GM18502 (cell line): ENCODE measurements around the gene STARD10.

Experiments
- ATAC-seq: cut with Tn5 transposase; IDR thresholded peaks from one replicate; pipeline ENCODE4 v1.9.1; 2021; ENCODE audit warnings: mild to moderate bottlenecking; ENCODE audit not compliant: unreplicated experiment, poor library complexity

Gene STARD10

DNA sequence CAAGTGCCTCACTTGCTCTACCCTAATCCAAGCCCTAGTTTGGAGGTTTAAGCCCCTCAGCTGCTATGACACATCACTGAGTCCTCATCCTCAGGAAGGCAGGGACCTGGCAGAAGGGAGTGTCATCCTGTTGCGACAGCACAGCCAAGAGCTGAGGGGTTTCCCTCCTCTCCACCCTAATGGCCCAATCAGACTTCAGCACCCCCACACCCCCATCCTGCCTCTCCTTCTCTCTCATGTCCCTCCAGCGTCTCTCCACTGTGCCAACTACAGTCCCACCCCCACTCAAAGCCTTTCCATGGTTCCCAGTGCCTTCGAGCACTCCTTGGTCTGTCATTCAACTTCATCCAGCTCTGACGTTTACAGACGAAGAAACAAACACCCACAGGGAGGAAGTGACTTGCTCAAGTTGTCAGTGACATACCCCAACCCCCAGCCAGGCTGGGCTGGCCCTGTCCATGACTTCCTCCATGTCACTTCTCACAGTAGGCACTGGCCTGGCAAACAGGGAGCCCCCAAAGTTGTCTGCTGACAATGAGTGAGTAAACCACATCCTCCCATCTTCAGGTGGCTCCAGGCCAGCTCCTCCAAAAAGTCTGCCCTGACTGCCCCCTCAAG, 57.3 kb downstream of the STARD10 start:
- no peak for ATAC-seq

DNA sequence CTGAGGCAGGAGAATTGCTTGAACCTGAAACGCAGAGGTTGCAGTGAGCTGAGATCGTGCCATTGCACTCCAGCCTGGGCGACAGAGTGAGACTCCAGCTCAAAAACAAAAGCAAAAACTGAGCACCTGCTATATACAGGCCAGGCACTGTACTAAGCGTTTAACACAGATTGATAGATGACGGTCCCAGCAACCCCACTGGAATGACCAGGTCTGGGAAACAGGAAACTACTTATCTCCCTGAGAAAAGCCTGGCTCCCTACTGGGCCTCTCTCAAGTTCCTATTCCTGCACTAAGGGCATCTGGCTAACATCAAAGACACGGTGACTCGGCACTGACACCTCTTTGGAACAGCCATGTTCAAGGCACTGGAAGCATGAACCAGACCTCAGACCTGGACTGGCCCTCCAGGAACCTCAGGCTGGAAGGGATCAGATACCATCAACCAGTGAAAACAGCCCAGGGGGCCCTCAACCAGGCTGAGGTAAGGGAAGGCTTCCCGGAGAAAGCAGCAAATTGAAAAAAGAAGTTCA, 58.3 kb downstream of the STARD10 start:
- no peak for ATAC-seq

GRCh38 chr11:72732329-72732728, 61.5 kb downstream of the STARD10 start:
- no peak for ATAC-seq

GRCh38 chr11:72730737-72731136, 63.1 kb downstream of the STARD10 start:
- ATAC-seq = no peak

DNA sequence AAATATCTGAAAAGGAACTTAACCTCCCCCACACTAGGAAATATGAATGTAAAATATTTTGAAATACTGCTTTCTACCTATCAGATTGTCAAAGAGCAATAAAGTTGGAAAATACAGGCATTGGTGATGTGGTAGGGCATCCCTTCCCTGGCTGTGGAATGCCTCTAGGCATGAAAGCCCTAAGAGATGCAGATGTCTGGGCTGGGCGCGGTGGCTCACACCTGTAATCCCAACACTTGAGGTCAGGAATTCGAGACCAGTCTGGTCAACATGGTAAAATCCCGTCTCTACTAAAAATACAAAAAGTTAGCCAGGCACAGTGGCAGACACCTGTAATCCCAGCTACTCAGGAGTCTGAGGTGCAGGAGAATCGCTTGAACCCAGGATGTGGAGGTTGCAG, 63.6 kb downstream of the STARD10 start:
- no peak for ATAC-seq

DNA sequence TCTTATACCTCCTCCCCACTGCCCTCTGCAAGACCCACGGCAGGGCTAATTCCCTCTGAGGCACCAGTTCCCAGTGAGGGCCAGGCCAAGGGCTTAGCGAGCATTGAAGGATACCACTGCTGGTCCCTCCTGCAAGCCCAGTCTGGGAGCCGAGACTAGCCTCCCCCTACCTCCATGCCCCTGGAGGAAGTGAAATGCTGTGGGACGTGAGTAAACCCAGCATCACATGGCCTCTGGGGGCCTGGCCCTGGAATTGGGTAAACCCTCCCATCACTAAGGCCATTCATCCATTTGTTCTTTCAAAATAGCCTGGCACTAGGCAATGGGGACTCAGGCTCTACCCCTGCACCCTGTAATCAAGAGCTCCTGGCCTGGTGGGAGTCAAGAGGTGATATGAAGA, 66.3 kb downstream of the STARD10 start:
- no peak for ATAC-seq

GRCh38 chr11:72726266-72727220, 67.3 kb downstream of the STARD10 start:
- ATAC-seq = no peak

- ATAC-seq = no peak
Measured at GRCh38 chr11:72725724-72726028, 68.2 kb downstream of the STARD10 start.

- ATAC-seq = no peak
Measured at GRCh38 chr11:72724851-72725723, 68.8 kb downstream of the STARD10 start.

DNA sequence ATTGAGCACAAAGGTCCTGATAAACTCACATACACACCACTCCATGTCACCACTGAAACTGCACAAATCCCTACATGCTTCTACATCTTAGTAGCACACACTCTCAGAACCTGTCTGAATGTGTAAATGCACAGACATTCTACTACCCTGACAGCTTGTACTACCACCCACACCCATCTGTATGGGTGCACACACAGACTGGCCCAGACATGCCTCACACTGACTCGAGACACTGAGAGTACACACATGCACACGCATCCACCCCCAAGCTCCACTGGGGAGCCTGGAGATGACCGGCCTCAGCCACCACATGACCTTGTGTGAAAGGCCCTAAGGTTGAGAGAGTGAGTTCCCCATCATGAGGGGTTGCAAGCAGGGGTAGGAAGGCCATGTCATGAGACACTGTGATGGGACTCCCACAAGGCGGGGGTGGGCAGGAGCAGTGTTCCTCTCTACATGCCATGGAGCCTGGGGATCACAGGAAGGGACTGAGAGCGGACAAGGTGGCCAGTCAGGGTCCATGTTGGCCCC, 69.8 kb downstream of the STARD10 start:
- no peak for ATAC-seq

- ATAC-seq = no peak
Measured at GRCh38 chr11:72723508-72723907, 70.3 kb downstream of the STARD10 start.

GRCh38 chr11:72722050-72722748, 71.6 kb downstream of the STARD10 start:
- peak; percentile 83 for ATAC-seq

DNA sequence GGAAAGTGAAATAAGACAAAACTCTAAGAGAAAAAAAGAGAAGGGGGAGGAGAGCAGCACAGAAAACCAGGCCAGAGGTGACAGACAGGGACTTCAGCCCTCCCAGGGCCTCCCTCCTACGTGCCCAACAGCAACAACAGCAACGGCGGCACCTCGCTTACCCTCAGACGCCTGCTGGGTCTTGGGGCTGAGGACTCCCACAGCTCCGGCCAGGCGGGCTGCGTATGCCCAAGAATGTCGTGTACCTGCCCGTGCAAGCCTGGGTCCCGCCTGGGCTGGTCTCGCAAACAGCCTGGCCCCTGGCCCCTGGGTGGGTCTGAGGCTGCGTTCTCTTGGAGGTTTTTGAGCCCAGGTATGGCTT, 72.2 kb downstream of the STARD10 start:
- ATAC-seq = no peak

- ATAC-seq = no peak
Measured at GRCh38 chr11:72721276-72721675, 72.6 kb downstream of the STARD10 start.

DNA sequence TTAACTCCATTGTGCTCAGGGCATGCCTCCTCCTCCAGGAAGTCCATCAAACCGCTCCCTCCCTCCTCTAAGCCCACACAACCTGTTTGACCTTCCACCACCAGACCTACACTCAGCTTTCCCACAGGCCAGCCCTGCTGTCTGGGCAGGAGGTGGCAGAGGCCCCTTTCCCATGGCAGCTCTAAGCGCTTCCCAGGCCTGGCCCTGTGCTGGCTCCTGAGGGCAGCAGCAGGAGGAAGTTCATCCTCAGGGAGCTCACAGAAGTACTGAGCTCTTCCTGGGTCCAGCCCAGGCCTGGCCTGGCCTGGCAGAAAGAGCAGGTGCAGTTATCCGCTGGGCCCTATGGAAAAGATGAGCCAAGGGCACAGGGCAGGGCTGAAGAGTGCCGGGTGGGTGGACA, 73.1 kb downstream of the STARD10 start:
- ATAC-seq = no peak

DNA sequence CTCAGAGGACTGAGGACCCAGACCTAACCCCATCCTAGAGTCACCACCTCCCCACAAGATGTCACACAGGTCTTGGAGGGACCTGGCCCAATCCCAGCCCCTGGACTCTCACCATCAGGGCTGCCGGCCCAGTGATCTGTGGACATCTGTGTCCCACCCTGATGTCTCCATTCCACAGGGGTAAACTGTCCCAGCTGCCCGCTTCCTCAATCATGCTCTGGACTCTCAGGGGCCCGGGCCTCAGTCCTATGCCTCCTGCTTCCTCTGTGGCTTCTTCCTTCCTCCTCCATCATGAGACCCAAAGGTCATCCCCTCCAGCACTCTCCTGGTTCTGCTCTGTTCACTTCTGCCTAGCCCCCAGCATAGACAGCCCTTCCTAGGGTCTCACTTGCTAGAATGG, 73.8 kb downstream of the STARD10 start:
- no peak for ATAC-seq

DNA sequence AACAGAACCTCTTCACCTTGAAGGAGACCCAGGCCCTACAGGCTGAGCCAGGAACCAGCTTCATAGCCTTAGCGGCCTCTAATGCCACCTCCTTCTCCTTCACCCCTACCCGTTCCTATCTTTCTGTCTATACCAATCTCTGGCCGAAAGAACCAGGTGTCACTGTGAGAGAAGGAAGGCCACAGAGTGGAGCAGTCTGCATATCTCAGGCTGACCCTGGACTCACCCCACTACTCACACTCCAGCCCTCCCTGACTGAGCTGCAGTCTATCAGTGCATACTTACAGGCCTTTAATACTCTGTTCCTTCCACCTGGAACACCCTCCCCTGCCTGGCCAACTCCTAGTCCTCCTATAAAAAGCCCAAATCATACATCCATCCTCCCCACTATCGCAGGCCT, 74.3 kb downstream of the STARD10 start:
- ATAC-seq = no peak

GRCh38 chr11:72719144-72719543, 74.7 kb downstream of the STARD10 start:
- ATAC-seq = no peak

DNA sequence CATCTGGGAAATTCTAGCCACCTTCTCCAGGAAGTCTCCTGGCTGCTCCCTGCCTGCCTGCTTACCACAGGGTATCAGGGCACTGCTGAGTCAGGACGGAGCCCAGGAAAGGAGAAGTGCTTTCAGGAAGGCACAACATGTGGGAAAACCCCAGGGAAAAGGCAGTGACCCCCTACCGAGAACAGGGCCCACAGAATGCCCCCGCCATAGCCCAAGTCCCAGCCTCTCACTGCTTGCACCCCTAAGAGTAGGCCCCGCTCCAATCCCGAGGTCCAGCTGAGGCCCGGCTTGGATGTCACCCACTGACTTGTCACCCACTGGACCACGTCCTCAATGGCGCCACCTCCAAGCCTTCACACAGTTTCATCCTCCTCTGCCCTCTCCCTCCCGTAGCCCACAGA, 75.7 kb downstream of the STARD10 start:
- ATAC-seq = no peak
